HL-60 (cell line): ENCODE measurements around the gene MSL2.
"Not testable (repeated sequence)": the region's sequence is repeated elsewhere in the genome, so short reads cannot be mapped to it uniquely, and the experiment has no call there.

Experiments used
- DNase-seq, 2 experiments: peaks; one replicate each; pipeline ENCODE4 v3.0.0-alpha.2; 2010 to 2020; ENCODE audit warnings: low read depth in 1 of 2, low spot score in 1 of 2
- H3K27ac ChIP-seq: fragments of 250-450 bp; sonication (Bioruptor Pico); replicated peaks from 2 replicates; pipeline ENCODE4 v1.5.1; 2020; ENCODE audit warnings: mild to moderate bottlenecking, moderate library complexity
- H3K27me3 ChIP-seq: fragments of 250-450 bp; sonication (Bioruptor Pico); 2 replicates; pipeline ENCODE4 v1.5.1; 2021; ENCODE audit warnings: mild to moderate bottlenecking, moderate library complexity; ENCODE audit not compliant: insufficient read depth, poor library complexity, severe bottlenecking
- H3K4me3 ChIP-seq: replicated peaks from 2 replicates; pipeline ENCODE4 v1.5.1; 2011; ENCODE audit warnings: mild to moderate bottlenecking, control low read depth, low read length; ENCODE audit not compliant: insufficient read depth
- CTCF ChIP-seq: IDR thresholded peaks from one replicate; pipeline ENCODE4 v1.5.1; 2011; ENCODE audit warnings: low read length, control low read depth, inconsistent platforms; ENCODE audit not compliant: insufficient read depth
- GABPA ChIP-seq: IDR thresholded peaks from 2 replicates; pipeline ENCODE4 v1.6.1; 2012; ENCODE audit warnings: low read depth
- POLR2AphosphoS5 ChIP-seq: IDR thresholded peaks from 2 replicates; pipeline ENCODE4 v1.6.1; 2012; ENCODE audit warnings: low read depth
- REST ChIP-seq: IDR thresholded peaks from 2 replicates; pipeline ENCODE4 v1.6.1; 2012; ENCODE audit warnings: low read depth; ENCODE audit not compliant: insufficient replicate concordance
- SPI1 ChIP-seq: IDR thresholded peaks from 2 replicates; pipeline ENCODE4 v1.6.1; 2012; ENCODE audit warnings: low read depth, mild to moderate bottlenecking, borderline replicate concordance

MSL2 gene

GRCh38 chr3:136146981-136147729 lies 49.0 kb downstream of the MSL2 start:
- Histone ChIP-seq H3K4me3 (no peak overlapping the region), H3K27ac (no peak overlapping the region), H3K27me3 (no peaks in the 10 kb centered on the region)
- no peak for DNase-seq
- no peak for TF ChIP-seq CTCF
- no peak for TF ChIP-seq GABPA
- TF ChIP-seq REST: no peak
- TF ChIP-seq POLR2AphosphoS5: no peak
- TF ChIP-seq SPI1: no peak

GRCh38 chr3:136144397-136144796 lies 51.7 kb downstream of the MSL2 start:
- H3K27me3 ChIP-seq, DNase-seq, H3K4me3 ChIP-seq, H3K27ac ChIP-seq: not testable (repeated sequence)
- peak; percentile 39; the same call in 1 of the 2 replicates for TF ChIP-seq POLR2AphosphoS5

- no peaks in the 10 kb centered on the region for H3K27me3 ChIP-seq
- DNase-seq: no peak
- no peak for TF ChIP-seq REST
- no peak for TF ChIP-seq CTCF
- TF ChIP-seq POLR2AphosphoS5: peak; percentile 7; the same call in 1 of the 2 replicates
- no peak overlapping the region for H3K27ac ChIP-seq
- no peak overlapping the region for H3K4me3 ChIP-seq
These were observed 53.5 kb downstream of the MSL2 start for GRCh38 chr3:136142592-136142991.

- Histone ChIP-seq H3K27me3 (no peaks in the 10 kb centered on the region), H3K27ac (no peak overlapping the region), H3K4me3 (no peak overlapping the region)
- DNase-seq: no peak
- no peak for TF ChIP-seq GABPA
- TF ChIP-seq POLR2AphosphoS5: no peak
- TF ChIP-seq CTCF: no peak
- no peak for TF ChIP-seq SPI1
- no peak for TF ChIP-seq REST
These were observed 54.2 kb downstream of the MSL2 start for GRCh38 chr3:136141891-136142290.
